Activated CD8-positive, alpha-beta memory T cell treated with anti-CD3 and anti-CD28 coated beads for 24 hours (primary cell): ENCODE results near the gene NUP58.

Experiments
- DNase-seq: peaks from one replicate; pipeline ENCODE4 v3.0.0-alpha.2; 2020

Gene NUP58, protein sequence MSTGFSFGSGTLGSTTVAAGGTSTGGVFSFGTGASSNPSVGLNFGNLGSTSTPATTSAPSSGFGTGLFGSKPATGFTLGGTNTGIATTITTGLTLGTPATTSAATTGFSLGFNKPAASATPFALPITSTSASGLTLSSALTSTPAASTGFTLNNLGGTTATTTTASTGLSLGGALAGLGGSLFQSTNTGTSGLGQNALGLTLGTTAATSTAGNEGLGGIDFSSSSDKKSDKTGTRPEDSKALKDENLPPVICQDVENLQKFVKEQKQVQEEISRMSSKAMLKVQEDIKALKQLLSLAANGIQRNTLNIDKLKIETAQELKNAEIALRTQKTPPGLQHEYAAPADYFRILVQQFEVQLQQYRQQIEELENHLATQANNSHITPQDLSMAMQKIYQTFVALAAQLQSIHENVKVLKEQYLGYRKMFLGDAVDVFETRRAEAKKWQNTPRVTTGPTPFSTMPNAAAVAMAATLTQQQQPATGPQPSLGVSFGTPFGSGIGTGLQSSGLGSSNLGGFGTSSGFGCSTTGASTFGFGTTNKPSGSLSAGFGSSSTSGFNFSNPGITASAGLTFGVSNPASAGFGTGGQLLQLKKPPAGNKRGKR

DNA sequence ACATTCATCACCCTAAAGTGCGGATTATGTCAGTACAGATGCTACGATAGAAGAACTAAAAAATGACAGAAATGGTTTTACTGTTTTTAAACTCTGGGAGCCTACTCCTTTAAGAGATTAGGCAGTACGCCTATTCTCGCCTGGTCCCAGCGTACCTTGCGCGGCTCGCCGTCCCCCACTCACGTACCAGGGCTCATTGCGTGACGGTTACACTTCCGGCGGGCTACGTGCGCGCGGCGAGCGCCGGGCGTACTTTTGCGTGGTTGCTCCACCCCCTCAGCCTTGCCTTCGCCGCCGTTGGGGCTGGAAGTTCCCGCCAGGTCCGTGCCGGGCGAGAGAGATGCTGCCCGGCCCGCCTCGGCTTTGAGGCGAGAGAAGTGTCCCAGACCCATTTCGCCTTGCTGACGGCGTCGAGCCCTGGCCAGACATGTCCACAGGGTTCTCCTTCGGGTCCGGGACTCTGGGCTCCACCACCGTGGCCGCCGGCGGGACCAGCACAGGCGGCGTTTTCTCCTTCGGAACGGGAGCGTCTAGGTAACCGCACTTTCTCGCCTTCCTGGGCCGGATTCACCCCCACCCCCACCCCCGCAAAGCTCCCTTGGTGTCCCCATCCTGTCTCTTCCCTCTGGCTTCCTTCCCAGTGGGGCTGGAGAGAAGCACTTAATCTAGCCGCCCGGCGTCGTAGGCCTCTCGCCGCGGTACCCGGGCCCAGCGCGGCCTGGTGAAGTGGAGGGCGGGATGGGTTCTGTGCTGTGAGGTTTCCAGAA, at the start of gene NUP58:
Gene NUP58 (plus strand): TSS at position 279 of the 767 bp plus-strand sequence. CDS start 149 bp downstream, at position 428.
- peak; percentile 96 for DNase-seq

DNA sequence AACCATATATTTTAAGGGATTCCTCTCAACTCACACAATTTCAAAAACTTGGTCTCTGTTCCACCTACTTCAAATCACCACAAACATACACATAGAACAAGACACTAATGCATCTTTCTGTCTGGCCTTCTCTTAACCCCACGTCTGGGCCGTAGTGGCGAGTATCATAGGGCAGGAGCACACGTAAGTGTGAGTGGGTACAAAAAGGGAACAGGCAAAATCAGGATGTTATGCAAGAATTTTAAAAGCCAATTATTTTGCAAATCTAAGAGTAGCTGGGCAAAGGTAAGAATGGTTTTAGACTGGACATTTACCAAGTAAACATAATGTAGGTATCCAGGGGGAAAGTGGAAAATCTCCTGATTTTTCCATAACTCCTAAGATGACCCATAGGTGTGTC, 49.2 kb upstream of the NUP58 start:
- no peak for DNase-seq

DNA sequence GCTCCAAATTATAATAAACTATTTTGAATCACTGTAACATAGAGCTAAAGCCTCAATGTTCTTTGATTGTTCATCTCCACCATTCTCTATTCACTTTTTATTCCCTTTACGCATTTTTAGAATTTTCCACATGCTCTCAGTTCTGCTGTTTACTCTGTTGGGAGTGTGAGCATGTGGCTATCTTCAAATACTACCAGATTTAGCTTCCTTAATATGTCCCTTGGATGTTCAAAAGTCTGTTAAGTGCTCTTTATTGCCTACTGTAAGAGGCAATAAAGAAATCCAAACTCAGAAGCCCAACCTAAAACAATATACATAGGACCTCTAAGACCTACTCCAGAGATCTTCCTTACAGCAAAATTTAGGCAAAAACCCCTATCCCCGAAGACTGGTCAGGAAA, 48.7 kb upstream of the NUP58 start:
- no peak for DNase-seq

DNA sequence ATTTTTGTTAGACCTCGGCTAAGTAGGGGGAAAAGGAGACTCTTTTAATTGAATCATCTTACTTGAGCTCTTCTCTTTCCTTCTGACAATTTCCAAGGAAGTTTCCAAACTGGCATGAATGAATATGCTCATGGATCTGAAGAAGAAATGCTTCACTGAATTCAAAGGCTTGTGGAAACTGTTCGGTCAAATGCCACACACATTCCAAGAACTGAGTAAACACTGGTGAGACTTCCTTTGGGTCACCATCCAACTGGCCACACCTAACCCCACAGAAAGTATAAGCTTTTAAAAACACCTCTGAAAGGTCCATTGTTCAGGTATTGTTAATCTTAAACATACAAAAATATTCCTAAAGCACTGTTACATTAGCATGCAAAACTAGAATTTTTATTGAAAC, 47.7 kb upstream of the NUP58 start:
- no peak for DNase-seq

DNA sequence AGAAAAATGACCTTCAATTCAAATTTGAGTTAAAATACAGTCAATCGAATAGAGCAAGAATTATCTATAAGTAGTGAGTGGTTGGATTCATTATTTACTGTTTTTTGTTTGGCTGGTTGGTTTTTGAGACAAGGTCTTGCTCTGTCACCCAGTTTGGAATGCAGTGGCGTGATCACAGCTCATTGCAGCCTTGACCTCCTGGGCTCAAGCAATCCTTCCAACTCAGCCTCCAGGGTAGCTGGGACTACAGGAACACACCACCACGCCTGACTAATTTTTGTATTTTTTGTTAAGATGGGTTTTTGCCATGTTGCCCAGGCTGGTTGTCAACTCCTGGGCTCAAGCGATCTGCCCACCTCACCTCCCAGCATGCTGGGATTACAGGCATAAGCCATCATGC, 39.2 kb upstream of the NUP58 start:
- no peak for DNase-seq

DNA sequence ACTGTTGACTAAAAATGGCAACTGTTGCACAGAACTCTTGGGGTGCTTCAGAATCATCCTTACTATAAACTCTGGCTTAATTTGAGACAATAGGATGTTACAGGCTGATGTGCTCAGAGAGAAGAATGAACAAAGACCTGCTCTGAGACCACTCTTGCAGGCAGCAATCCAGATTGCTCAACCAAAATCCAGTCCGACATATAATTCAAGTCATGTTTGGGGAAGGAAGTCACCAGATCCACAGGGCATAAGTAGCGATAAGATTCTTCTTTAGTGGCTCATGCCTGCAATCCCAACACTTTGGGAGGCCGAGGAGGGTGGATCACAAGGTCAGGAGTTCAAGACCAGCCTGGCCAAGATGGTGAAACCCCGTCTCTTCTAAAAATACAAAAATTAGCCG, 34.7 kb upstream of the NUP58 start:
- no peak for DNase-seq

DNA sequence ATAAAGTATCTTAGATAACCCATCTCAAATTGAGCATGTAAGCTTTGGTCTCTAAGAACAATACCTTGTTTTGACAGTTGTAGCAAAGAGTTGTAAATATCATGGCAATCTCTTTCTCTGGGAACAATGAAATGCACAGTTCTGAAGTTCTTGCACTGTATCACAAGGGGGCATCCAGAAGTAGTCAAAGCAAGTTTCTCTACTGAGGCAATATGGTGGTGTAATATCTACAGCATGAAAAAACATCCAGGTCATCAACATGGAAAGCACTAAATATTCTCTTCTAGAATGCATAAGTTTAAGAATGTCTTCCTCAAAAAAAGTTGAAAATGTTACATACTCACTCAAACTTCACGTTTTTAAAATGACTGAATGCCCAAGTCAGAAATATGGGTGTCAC, 33.7 kb upstream of the NUP58 start:
- no peak for DNase-seq

DNA sequence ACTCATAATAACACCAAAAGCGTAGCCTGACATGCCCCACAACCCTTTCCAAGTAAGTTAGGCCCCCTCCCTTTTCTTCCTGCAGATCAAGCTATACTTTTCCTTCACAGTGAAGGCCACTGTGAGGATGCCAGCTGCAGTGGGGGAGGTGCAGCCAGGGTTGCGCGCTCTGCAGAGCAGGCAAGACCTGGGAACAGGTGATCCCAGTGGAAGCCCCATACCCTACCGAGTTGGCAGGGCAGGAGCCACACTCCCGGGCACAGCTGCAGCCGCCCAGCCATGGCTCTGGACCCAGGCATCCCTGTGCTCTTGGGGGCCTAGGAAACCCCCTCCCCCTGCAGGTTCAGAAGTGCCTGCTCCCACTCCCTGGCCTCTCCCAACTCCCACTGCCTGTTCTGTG, 32.9 kb upstream of the NUP58 start:
- DNase-seq: no peak

DNA sequence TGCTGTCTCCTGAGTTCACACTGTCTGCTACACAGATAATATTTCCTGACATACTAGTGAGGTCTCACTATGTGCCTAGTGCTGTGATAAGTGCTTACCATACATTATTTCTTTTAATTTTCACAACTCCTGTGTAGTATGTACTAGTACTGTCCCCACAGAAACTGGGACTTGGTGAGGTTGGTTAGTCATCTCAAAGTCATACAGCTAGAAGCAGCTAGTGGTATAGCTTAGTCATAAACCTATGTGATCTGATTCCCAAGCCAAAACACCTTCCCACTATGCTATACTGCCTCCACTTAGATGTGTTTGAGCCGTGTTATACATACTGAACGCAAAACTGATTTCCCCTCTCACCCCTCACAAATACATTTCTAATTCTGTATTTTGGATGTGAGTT, 24.7 kb upstream of the NUP58 start:
- DNase-seq: no peak

DNA sequence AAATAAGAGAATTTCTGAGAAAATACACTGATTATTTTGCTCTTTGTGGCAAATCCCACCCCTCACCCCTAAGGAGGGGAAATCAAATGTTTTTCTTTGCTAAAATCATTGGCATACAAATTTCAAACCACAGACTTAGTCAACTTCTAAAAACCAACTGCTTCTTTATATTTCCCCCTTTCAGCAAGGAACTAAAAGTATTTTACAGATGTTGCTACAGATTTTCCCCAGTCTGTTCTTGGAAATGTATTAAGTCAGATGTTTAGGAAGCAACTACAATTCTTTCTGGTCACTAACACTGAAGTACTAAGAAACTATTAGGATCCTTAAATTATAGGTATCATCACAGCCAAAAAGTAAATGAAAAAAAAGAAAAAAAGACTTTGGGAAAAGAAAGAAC, 21.0 kb upstream of the NUP58 start:
- DNase-seq: no peak

DNA sequence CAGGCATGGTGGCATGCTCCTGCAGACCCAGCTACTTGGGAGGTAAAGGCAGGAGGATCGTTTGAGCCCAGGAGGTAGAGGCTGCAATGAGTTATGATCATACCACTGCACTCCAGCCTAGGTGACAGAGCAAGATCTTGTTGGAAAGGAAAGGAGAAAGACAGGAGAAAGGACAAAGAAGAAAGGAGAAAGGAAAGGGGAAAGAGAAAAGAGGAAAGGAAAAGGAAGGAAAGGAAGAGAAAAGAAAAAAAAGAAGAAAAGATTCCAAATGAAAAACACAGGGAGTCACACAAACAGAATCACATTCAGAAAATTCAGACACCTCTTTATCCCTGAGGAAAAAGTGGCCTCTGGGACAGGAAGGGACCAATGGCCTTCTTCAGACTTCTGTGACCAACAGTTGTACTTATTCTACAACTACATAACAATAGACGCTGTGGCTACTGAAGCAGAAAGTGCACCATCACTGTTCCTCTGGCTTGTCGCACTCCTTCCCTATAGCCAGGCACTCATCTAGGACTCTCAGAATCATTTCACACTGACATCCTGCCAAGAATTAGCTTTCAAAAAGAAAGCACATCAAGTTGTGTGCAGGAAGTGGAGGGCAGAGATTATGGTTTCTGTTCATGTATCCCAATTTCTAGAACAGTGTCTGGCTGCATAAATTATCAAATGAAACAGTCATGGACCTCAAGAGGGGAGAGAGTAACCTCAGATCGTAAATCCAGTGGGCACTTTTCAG, 20.1 kb upstream of the NUP58 start:
- no peak for DNase-seq

DNA sequence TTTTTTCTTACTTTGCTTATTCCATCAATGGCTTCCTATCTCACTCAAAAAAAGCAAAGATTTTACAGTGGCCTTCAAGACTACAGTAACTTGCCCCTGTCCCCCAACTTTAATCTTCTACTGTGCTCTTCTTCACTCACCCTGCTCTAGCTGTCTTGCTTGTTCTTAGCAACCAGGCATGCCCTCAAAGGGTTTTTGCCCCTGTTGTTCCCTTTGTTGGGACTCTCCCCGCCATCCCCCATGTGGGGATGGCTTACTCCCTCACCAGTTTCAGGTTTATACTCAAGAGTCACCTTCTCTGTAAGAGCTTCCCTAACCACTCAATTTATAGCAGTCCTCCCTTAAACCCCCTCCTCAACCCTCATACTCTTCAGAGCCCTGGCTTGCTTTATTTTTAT, 19.5 kb upstream of the NUP58 start:
- no peak for DNase-seq

DNA sequence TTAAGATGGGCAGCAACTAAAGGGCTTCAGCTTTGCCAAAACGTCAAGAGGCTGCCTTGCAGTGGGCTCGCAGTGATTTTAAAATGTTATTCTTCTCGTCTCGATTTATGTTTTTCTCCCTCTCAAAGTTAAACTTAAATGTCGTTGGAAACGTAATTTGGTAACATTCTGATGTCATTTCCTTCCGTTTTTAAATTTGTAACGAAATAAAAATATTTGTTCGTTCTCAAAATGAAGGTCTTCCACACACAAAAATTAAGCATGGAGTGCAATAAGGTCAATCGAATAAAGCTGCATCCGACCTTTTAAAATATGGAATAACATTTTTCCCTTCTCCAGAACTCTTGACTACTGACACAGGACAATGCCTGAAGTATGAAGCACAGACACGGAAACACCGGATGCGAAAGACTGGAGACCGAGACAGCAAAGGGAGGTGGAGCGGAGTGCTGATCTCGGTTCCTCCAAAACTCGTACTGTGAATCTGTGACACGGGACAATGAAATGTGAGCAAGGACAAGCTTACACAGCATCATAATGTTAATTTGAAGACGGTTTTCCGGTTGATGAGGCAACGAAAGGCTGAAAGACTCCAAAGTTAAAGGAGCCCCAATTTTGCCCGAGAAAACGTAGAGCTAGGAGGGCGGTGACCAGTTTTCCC, 15.0 kb upstream of the NUP58 start:
- no peak for DNase-seq

DNA sequence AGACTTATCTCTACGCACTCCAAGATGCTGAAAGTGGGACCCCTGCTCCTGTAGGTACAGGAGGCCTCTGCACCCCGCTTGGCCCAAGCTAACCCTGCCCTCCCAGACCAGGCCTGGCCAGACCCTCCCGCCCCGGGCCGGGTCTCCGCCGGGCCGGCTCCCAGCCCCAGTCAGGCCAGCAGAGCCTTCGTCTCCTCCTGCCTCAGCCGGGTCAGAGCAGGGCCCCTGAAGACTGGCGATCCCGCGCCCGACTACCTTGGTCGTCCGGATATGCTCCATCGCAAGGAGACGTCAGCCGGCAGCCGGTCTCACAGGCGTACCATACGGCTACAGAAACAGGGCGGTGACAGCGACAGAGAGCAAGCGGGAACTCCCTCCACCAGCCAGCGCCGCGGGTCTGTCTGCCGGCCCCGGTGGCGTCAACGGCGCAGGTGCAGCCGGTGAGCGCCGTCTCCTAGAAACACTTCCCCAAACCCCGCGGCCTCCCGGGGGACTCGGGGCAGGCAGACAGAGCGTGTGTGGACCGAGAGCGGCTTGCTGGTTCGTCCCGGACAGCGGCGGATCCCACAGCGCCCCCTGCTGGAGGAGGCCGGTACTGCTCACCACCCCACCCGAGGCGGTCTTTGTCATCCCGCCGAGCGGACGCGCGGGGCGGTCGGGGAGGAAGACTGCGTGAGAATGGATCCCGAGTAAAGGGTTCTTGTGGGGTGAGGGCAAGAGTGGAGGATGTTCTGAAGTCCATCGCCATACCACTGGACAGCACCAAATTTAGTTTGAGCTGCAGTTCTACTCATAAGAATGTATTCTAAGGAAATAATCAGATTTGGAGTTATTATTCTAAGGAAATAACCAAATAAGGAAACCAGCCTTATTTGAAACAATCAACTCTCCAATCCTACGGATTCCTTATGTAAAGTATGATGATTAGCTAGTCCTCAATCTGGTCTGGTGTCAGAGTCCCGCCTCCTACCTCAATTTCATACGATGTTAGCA, 14.2 kb upstream of the NUP58 start, which contains the start of gene MTMR6:
Gene MTMR6 (minus strand): TSS at position 520 of the 993 bp plus-strand sequence. CDS start 241 bp downstream, at position 279.
- DNase-seq: peak; percentile 100

DNA sequence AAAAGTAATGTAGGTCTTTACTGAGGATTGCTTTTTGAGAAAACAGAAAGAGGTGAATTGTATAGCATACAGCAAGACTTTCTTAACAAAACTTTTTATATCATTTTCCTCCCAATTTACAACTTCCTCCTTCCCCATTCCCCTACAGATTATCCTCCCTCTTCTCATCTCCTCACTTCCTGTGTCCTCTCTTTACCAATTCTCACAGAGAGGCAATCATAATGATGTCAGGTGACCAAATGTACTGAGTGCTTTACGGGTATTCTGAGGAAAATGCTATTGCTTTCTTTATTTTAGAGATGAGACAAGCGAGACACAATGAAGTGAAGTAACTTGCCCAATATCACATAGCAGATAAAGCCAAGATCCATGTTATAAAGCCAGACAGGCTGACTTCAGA, 12.5 kb upstream of the NUP58 start:
- DNase-seq: no peak

DNA sequence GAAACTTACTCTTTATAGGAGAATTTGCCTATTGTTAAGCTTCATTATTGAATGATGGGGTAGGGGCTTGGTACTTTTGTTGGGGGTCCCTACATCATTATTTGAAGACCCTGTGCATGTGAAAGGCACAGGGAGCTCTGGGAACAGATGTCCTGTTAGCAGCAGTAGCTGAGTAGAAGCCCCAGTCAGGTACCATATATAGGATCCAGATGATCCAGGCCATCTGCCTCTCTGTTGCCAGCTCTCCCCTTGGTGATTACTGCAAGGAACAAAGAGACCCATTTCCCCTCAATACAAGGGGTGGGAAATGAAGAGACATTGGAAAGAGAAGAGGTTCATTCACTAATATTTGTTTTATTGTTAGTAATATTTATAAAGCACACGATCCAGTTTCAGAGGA, 9.7 kb upstream of the NUP58 start:
- DNase-seq: no peak

DNA sequence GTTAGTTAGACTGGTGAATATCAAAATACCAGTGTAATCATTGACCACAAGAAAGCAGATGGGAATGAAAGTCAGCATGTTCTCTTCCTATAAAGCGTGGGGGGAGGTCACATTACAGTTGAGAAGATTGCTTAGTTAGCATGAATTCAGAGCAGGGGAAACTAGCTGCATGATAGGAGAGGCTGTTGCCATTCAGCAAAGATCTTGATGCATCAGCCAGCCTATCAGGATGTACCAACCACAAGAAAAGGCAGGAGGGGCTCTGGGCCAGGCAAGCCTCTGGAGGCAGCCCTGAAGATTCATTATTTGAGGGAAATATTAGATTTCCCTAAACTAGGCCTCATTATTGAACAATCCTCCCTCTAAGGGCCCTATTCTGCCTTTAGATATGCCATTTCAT, 9.1 kb upstream of the NUP58 start:
- DNase-seq: no peak

DNA sequence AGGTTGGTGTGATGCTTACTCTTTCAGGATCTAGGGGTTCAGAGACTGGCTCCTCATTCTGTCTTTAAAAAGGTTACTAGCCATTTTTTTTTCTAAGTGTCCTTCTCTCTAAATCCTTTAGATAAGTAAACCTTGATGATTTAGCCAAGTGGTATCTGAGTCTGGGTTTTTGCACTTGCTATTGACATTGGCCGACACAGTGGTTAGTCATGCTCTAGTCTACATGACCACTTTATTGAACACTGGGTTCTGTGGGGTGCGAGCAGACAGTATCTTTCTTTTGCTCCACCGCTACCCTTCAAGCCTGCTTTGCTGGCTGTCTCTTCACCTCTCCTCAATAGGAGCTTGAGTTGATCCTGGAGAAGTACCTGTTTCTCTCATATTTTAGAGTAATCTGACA, 6.2 kb upstream of the NUP58 start:
- no peak for DNase-seq

DNA sequence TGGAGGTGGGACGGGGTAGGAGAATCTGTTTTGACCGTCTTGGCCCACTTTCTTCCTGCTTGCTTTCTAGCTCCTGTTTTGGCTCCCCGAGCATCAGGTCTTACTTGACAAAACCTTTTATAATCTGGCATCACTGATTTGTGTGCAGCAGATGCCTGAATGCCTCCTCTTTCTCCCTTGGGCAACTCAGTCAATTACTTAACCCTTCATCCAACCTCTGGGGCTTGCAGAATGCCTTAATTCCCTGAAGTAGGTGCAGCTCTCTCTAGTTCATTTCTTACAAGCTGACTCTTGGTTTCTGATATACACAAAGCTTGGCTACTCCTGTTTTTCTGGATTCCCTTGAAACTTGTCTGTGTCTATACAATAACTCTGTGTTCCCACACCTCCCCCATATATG, 5.7 kb upstream of the NUP58 start:
- DNase-seq: no peak

DNA sequence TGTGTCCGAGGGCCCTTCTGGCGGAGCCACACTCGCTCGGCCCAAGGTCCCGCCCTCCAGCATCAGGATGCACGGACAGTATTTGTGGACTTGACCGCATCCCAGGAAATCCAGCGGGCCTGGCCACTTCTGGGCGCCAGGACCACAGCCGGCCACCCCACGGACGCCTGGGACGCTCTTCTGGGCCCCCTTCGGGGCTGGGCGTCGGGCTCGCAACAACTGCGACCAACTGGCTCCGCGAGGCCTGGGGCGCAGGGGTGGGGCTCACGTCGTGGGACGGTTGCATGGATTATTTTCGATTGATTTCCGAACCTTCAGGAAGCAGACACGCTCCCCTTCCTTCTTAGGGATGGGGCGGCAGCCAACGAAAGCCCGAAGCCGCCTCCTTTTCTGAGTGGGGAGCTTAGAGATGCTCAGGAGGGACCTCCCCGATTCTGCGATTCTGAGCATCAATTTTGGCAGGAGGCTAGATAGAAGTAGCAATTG, 521 bp upstream of the NUP58 start:
- peak; percentile 76 for DNase-seq

DNA sequence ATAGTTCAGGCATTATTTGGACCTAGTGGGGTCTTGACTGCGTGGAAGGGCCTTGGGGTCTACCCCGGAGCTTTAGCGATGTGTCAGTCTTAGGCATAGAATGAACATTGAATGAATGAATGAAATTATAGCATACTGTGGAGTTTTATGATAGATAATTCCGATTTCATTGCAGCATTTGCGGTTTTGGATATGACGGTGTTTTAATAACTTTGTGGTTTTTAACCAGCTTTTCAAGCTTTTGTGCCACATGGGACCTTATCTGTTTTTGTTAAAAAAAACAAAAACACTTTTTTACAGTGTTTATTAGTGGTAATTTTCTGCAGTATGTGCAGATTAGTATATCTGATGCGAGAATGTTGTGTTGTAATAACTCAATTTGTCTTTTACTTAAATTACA, 696 bp downstream of the NUP58 start:
- no peak for DNase-seq
